ENCODE measurements around the gene CABP2.
"Not testable (repeated sequence)": the region's sequence is repeated elsewhere in the genome, so short reads cannot be mapped to it uniquely, and the experiment has no call there.

The CABP2 gene

GRCh38 chr11:67477344-67478050 is 45.7 kb downstream of the CABP2 start:
- not testable (repeated sequence) for DNase-seq (ENCODE audit: low read depth in 1 of 2, low spot score in 1 of 2)

- not testable (repeated sequence) for DNase-seq (ENCODE audit: low read depth in 1 of 2, low spot score in 1 of 2)
These were observed 46.6 kb downstream of the CABP2 start for GRCh38 chr11:67476692-67477091.

GRCh38 chr11:67472882-67473281 is 50.4 kb downstream of the CABP2 start:
- DNase-seq (ENCODE audit: low read depth in 1 of 2, low spot score in 1 of 2): no peak

GRCh38 chr11:67470337-67471002 is 52.8 kb downstream of the CABP2 start:
- DNase-seq (ENCODE audit: low read depth in 1 of 2, low spot score in 1 of 2): no peak

- DNase-seq (ENCODE audit: low read depth in 1 of 2, low spot score in 1 of 2): no peak
These were observed 53.8 kb downstream of the CABP2 start for GRCh38 chr11:67469508-67469811.

Data from stimulated activated CD4-positive, alpha-beta T cell treated with anti-CD3 and anti-CD28 coated beads, Interleukin-15, amount 100 ng/mL, for 1 hour (primary cell).